IPS-18a (cell line): ENCODE results near the gene NOL4L.

Experiments
- H3K27ac ChIP-seq: one replicate; pipeline ENCODE4 v1.5.1; 2013; ENCODE audit warnings: low read length
- H3K27me3 ChIP-seq: one replicate; pipeline ENCODE4 v1.6.1; 2013; ENCODE audit warnings: mild to moderate bottlenecking, low read length; ENCODE audit not compliant: control insufficient read depth, insufficient read depth
- H3K36me3 ChIP-seq: one replicate; pipeline ENCODE4 v1.6.1; 2013; ENCODE audit warnings: low read depth, low read length; ENCODE audit not compliant: control insufficient read depth
- H3K4me1 ChIP-seq: one replicate; pipeline ENCODE4 v1.6.1; 2013; ENCODE audit warnings: low read depth, low read length; ENCODE audit not compliant: control insufficient read depth
- H3K4me3 ChIP-seq: one replicate; pipeline ENCODE4 v1.5.1; 2013; ENCODE audit warnings: low read length
- H3K9ac ChIP-seq: one replicate; pipeline ENCODE4 v1.6.1; 2013; ENCODE audit warnings: mild to moderate bottlenecking, low read length, moderate library complexity
- H3K9me3 ChIP-seq: one replicate; pipeline ENCODE4 v1.6.1; 2013; ENCODE audit warnings: low read depth, low read length; ENCODE audit not compliant: control insufficient read depth

The NOL4L gene

GRCh38 chr20:32521780-32522525 is 63.2 kb downstream of the NOL4L start:
- H3K4me1 ChIP-seq, result peaks cover 4% of the 10 kb centered on the region
- H3K27me3 ChIP-seq, result no peaks in the 10 kb centered on the region
- no peak overlapping the region for H3K27ac ChIP-seq
- H3K9me3 ChIP-seq, result no peaks in the 10 kb centered on the region
- H3K36me3 ChIP-seq, result no peaks in the 10 kb centered on the region
- H3K4me3 ChIP-seq, result no peak overlapping the region
- no peak overlapping the region for H3K9ac ChIP-seq

- Histone ChIP-seq H3K27ac (no peak overlapping the region), H3K9ac (no peak overlapping the region), H3K4me3 (no peak overlapping the region), H3K9me3 (no peaks in the 10 kb centered on the region), H3K36me3 (no peaks in the 10 kb centered on the region), H3K27me3 (no peaks in the 10 kb centered on the region), H3K4me1 (peaks cover 4% of the 10 kb centered on the region)
These were observed 64.3 kb downstream of the NOL4L start for GRCh38 chr20:32520927-32521203.

DNA sequence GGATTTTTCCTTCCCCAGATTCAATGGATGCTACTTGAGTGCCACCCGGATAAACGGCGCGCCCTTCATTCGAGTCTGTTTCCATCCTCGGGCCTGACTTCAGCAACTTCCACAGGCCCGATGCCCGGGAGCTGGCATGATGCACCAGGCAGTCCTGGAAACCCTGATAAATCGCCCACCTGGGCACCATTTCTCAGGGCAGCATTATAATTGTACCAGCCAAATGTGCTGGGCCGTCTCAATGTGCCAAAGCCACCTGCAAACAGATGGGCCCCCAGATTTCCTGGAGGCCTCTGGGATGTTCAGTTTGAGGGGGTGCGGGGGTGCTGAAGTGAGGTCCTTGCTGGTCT is 65.8 kb downstream of the NOL4L start:
- no peaks in the 10 kb centered on the region for H3K9me3 ChIP-seq
- no peaks in the 10 kb centered on the region for H3K27me3 ChIP-seq
- H3K36me3 ChIP-seq, result no peaks in the 10 kb centered on the region
- H3K4me3 ChIP-seq, result no peak overlapping the region
- no peak overlapping the region for H3K27ac ChIP-seq
- H3K9ac ChIP-seq, result no peak overlapping the region
- H3K4me1 ChIP-seq, result peaks cover 4% of the 10 kb centered on the region

DNA sequence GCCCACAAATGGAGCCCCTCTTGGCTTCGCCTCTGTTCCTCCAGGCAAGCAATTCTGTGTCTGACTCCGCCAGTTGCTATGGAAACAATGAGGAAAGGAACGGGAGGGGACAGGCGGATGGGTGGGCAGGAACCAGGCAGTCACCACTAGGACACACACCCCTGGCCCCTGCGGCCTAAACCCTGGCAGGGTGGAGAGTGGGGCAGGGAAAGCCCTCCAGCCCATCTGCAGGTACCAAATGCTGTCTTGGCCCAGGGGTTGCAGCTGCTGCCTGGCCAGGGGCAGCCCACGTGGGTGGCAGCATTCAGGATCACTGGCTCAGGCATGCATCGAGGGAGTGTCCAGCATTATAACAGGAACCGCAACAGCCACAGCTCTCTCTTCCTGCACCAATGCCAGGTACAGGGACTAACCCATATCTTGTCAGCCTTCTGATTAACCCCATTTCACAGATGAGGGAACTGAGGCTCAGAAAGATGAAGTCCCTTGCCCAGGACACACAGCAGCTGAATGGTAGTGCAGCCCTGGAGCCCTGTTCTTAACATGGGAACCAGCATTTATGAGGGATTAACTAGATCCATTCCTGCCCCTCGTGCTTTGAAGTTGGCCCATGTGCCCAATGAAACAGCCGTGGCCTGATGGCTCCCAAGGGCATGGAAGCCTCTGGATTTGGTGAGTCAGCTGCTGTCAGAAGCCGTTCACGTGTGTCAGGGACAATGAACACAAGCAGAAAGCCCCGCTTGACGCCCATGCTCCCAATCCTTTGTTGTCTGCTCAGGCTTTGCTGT is 66.3 kb downstream of the NOL4L start:
- peaks cover 4% of the 10 kb centered on the region for H3K4me1 ChIP-seq

GRCh38 chr20:32517914-32518592 is 67.1 kb downstream of the NOL4L start:
- Histone ChIP-seq H3K4me1 (peaks cover 4% of the 10 kb centered on the region), H3K4me3 (no peak overlapping the region), H3K27ac (no peak overlapping the region), H3K27me3 (no peaks in the 10 kb centered on the region), H3K9me3 (no peaks in the 10 kb centered on the region), H3K9ac (no peak overlapping the region), H3K36me3 (no peaks in the 10 kb centered on the region)

More for the DNA sequence above, 66.3 kb downstream of the NOL4L start:
- no peaks in the 10 kb centered on the region for H3K27me3 ChIP-seq
- no peak overlapping the region for H3K9ac ChIP-seq
- no peak overlapping the region for H3K4me3 ChIP-seq
- H3K27ac ChIP-seq, result no peak overlapping the region
- no peaks in the 10 kb centered on the region for H3K9me3 ChIP-seq
- H3K36me3 ChIP-seq, result no peaks in the 10 kb centered on the region

- Histone ChIP-seq H3K9ac (no peak overlapping the region), H3K27ac (no peak overlapping the region), H3K27me3 (no peaks in the 10 kb centered on the region), H3K4me1 (peaks cover 4% of the 10 kb centered on the region), H3K36me3 (no peaks in the 10 kb centered on the region), H3K4me3 (no peak overlapping the region), H3K9me3 (no peaks in the 10 kb centered on the region)
These were observed 67.6 kb downstream of the NOL4L start for GRCh38 chr20:32517518-32517873.

- Histone ChIP-seq H3K9me3 (no peaks in the 10 kb centered on the region), H3K27ac (no peak overlapping the region), H3K36me3 (no peaks in the 10 kb centered on the region), H3K27me3 (no peaks in the 10 kb centered on the region), H3K4me3 (no peak overlapping the region), H3K4me1 (peaks cover under 1% of the 10 kb centered on the region), H3K9ac (no peak overlapping the region)
These were observed 68.3 kb downstream of the NOL4L start for GRCh38 chr20:32516583-32517517.

DNA sequence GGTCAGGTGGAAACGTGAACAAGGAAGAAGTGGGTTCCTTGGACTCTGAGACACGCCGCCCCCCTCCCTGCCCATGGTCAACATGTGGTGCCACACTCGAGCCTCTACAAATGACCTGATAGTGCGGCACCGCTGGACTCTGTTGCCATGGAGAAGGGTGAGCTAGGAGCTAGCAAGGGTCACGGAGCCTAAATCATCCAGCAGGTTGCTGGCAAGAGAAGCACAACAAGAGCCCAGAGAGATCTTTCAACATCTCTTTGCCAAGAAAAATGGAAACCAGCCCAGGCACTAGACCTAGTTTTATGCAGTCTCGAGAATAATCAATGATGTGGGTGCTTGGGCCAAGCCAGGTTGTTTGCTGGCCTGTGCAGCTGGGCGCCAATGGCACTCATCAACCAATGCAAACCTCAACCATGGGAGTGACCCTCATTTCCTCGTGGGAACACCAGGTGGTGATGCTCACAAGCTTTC is 69.5 kb downstream of the NOL4L start:
- Histone ChIP-seq H3K27ac (no peak overlapping the region), H3K4me1 (peaks cover under 1% of the 10 kb centered on the region), H3K9me3 (no peaks in the 10 kb centered on the region), H3K27me3 (no peaks in the 10 kb centered on the region), H3K9ac (no peak overlapping the region), H3K4me3 (no peak overlapping the region), H3K36me3 (no peaks in the 10 kb centered on the region)

GRCh38 chr20:32514760-32515159 is 70.4 kb downstream of the NOL4L start:
- H3K9me3 ChIP-seq, result no peaks in the 10 kb centered on the region
- H3K27me3 ChIP-seq, result no peaks in the 10 kb centered on the region
- no peak overlapping the region for H3K4me3 ChIP-seq
- H3K27ac ChIP-seq, result no peak overlapping the region
- H3K36me3 ChIP-seq, result no peaks in the 10 kb centered on the region
- no peak overlapping the region for H3K9ac ChIP-seq
- H3K4me1 ChIP-seq, result peaks cover 4% of the 10 kb centered on the region

- Histone ChIP-seq H3K27me3 (no peaks in the 10 kb centered on the region), H3K36me3 (no peaks in the 10 kb centered on the region), H3K4me3 (no peak overlapping the region), H3K27ac (no peak overlapping the region), H3K9me3 (no peaks in the 10 kb centered on the region), H3K9ac (no peak overlapping the region), H3K4me1 (peaks cover 4% of the 10 kb centered on the region)
These were observed 71.9 kb downstream of the NOL4L start for GRCh38 chr20:32513031-32513866.
